HepG2 (cell line): ENCODE measurements around the gene CYP2W1. TPM values are rescaled to one million over a fixed set of nuclear protein-coding genes. Genes with fewer than 3 reads are reported as not detected.

Source experiments
- AHR ChIP-seq: IDR thresholded peaks from 2 replicates; pipeline ENCODE4 v1.6.1; 2018; ENCODE audit warnings: missing genetic modification reagents, missing compliant biosample characterization
- ATF1 ChIP-seq: IDR thresholded peaks from 2 replicates; pipeline ENCODE4 v1.6.1; 2016; ENCODE audit warnings: mild to moderate bottlenecking, control low read depth
- CEBPG ChIP-seq: IDR thresholded peaks from 2 replicates; pipeline ENCODE4 v1.6.1; 2016
- FOSL2 ChIP-seq: sonication (generic); formaldehyde crosslinking; IDR thresholded peaks from 2 replicates; pipeline ENCODE4 v1.4.0; 2020; ENCODE audit warnings: missing genetic modification reagents
- KLF12 ChIP-seq: sonication (generic); formaldehyde crosslinking; IDR thresholded peaks from 2 replicates; pipeline ENCODE4 v1.4.0; 2020; ENCODE audit warnings: missing genetic modification reagents, borderline replicate concordance
- MAFF ChIP-seq: IDR thresholded peaks from 2 replicates; pipeline ENCODE4 v1.6.1; 2011; ENCODE audit warnings: low read depth, low read length, improper control_type of control experiment
- NFIC ChIP-seq: IDR thresholded peaks from 2 replicates; pipeline ENCODE4 v1.6.1; 2012; ENCODE audit warnings: mild to moderate bottlenecking, low read length, inconsistent platforms
- NFKBIZ ChIP-seq: IDR thresholded peaks from 2 replicates; pipeline ENCODE4 v1.6.1; 2018; ENCODE audit warnings: missing genetic modification reagents, missing compliant biosample characterization
- RCOR2 ChIP-seq: IDR thresholded peaks from 2 replicates; pipeline ENCODE4 v1.6.1; 2016; ENCODE audit warnings: missing biosample characterization, missing genetic modification reagents
- RELA ChIP-seq: sonication (generic); formaldehyde crosslinking; IDR thresholded peaks from 2 replicates; pipeline ENCODE4 v1.4.0; 2020; ENCODE audit warnings: missing genetic modification reagents
- RFXAP ChIP-seq: sonication (generic); formaldehyde crosslinking; IDR thresholded peaks from 2 replicates; pipeline ENCODE4 v1.4.0; 2020; ENCODE audit warnings: missing genetic modification reagents, borderline replicate concordance
- RXRB ChIP-seq: IDR thresholded peaks from 2 replicates; pipeline ENCODE4 v1.6.1; 2016; ENCODE audit warnings: borderline replicate concordance, missing genetic modification reagents, missing compliant biosample characterization
- SUZ12 ChIP-seq: fragments of 150-350 bp; IDR thresholded peaks from 2 replicates; pipeline ENCODE4 v1.6.1; 2014; ENCODE audit warnings: low read depth, low read length
- ZBTB7A ChIP-seq: sonication (generic); formaldehyde crosslinking; IDR thresholded peaks from 2 replicates; pipeline ENCODE4 v1.8.0; 2022; ENCODE audit warnings: mild to moderate bottlenecking, missing genetic modification reagents
- ZC3H4 ChIP-seq: sonication (generic); formaldehyde crosslinking; IDR thresholded peaks from 2 replicates; pipeline ENCODE4 v1.4.0; 2020; ENCODE audit warnings: missing genetic modification reagents, borderline replicate concordance
- ZNF230 ChIP-seq: sonication (generic); formaldehyde crosslinking; IDR thresholded peaks from 2 replicates; pipeline ENCODE4 v1.4.0; 2020; ENCODE audit warnings: mild to moderate bottlenecking, missing genetic modification reagents
- ZNF234 ChIP-seq: sonication (generic); formaldehyde crosslinking; conservative IDR thresholded peaks from 2 replicates; pipeline ENCODE4 v1.5.1; 2020; ENCODE audit warnings: mild to moderate bottlenecking, missing genetic modification reagents
- ZNF563 ChIP-seq: sonication (generic); formaldehyde crosslinking; IDR thresholded peaks from 2 replicates; pipeline ENCODE4 v1.8.0; 2022; ENCODE audit warnings: mild to moderate bottlenecking, moderate library complexity, missing genetic modification reagents
- ZSCAN9 ChIP-seq: IDR thresholded peaks from 2 replicates; pipeline ENCODE4 v1.6.1; 2016; ENCODE audit warnings: borderline replicate concordance
- polyA plus RNA-seq, 8 experiments: library from polyadenylated mRNA; depleted of rRNA in 3 of 8; stranded (reverse) in 7 of 8; unstranded in 1 of 8; fragments of >200 nt; fragmentation: Illumina TruSeq in 4 of 8; extraction: Trizol in 4 of 8; gene quantifications; 2 replicates each; pipeline versions ENCODE4 v1.2.1 to v1.2.3, GENCODE V29; 2011 to 2016; ENCODE audit warnings: low read depth in 4 of 8, missing spikeins in 1 of 8, mixed read lengths in 1 of 8; ENCODE audit not compliant: insufficient read depth in 1 of 8
- total RNA-seq, 5 experiments: library from RNA; depleted of rRNA; stranded (reverse); fragments of >200 nt; fragmentation: Illumina TruSeq; extraction: Trizol; gene quantifications; 2 replicates each; pipeline ENCODE4 v1.2.3, GENCODE V29; 2016; ENCODE audit warnings: low read depth in 1 of 5
- TF ChIP-seq, protein P1 (sequence below): sonication (generic); formaldehyde crosslinking; IDR thresholded peaks from 2 replicates; pipeline ENCODE4 v1.5.0; 2020; ENCODE audit warnings: missing genetic modification reagents
- TF ChIP-seq, protein P2 (sequence below): sonication (generic); formaldehyde crosslinking; IDR thresholded peaks from 2 replicates; pipeline ENCODE4 v1.4.0; 2020; ENCODE audit warnings: missing genetic modification reagents
- TF ChIP-seq, protein P3 (sequence below): sonication (generic); formaldehyde crosslinking; IDR thresholded peaks from 2 replicates; pipeline ENCODE4 v1.4.0; 2020; ENCODE audit warnings: mild to moderate bottlenecking, low read depth, missing genetic modification reagents
- TF ChIP-seq, protein P4 (sequence below): IDR thresholded peaks from 2 replicates; pipeline ENCODE4 v1.6.1; 2016; ENCODE audit warnings: low read depth, control low read depth

The CYP2W1 gene
- total and polyA plus RNA-seq, 2 of the 13 experiments (the other 11 are each of a cell fraction or from before 2014, with no cell fraction given), result 19.5 to 31.7 TPM

DNA sequence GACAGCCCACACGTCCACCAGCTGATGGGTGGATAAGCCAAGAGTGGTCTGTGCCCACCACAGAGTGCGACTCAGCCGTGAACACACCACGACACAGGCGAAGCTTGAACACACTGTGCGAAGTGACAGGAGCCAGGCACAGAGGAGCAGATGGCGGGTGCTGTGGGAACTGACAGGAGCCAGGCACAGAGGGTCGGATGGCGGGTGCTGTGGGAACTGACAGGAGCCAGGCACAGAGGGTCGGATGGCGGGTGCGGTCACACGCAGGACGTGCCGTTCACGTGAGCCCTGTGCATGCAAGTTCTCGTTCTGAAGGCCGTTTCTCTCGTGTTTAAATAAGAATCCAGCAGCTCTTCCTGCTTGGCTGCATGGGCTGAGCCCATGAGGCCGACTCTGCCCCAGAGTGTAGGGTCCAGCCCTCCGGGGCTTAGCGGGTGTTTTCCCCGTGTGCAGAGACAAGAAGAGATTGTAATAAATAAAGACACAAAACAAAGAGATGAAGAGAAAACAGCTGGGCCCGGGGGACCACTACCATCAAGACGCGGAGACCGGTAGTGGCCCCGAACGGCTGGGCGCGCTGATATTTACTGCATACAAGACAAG is 22.6 kb upstream of the CYP2W1 start (continued):
- peak; percentile 87 for TF ChIP-seq ZBTB7A (CRISPR knock-in tag)
- no peak for TF ChIP-seq ZNF230 (CRISPR knock-in tag)
- TF ChIP-seq RXRB (CRISPR knock-in tag), result peak; percentile 43; the same call in 1 of the 2 replicates
- no peak for TF ChIP-seq RCOR2 (CRISPR knock-in tag)
- TF ChIP-seq, protein P1, sequence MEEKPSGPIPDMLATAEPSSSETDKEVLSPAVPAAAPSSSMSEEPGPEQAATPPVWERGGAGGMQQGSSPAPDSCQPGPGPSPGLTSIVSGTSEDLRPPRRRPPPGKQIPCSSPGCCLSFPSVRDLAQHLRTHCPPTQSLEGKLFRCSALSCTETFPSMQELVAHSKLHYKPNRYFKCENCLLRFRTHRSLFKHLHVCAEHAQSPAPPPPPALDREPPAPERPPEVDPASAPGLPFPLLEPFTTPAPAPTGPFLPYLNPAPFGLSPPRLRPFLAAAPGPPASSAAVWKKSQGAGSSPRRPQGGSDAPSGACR (CRISPR knock-in tag), result peak; percentile 64; the same call in 1 of the 2 replicates
- no peak for TF ChIP-seq NFIC
- TF ChIP-seq ZC3H4 (CRISPR knock-in tag), result no peak
- TF ChIP-seq, protein P2, sequence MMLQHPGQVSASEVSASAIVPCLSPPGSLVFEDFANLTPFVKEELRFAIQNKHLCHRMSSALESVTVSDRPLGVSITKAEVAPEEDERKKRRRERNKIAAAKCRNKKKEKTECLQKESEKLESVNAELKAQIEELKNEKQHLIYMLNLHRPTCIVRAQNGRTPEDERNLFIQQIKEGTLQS (CRISPR knock-in tag), result no peak
- TF ChIP-seq, protein P3, sequence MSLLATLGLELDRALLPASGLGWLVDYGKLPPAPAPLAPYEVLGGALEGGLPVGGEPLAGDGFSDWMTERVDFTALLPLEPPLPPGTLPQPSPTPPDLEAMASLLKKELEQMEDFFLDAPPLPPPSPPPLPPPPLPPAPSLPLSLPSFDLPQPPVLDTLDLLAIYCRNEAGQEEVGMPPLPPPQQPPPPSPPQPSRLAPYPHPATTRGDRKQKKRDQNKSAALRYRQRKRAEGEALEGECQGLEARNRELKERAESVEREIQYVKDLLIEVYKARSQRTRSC (CRISPR knock-in tag), result no peak
- TF ChIP-seq ZNF234 (CRISPR knock-in tag), result no peak
- TF ChIP-seq ZNF563 (CRISPR knock-in tag), result peak; percentile 80
- no peak for TF ChIP-seq SUZ12
- no peak for TF ChIP-seq MAFF
- 0 out of 2 replicates have a peak, but pooled peaks have one; percentile 25 for TF ChIP-seq AHR (CRISPR knock-in tag)
- no peak for TF ChIP-seq KLF12
- no peak for TF ChIP-seq RELA
- TF ChIP-seq CEBPG (CRISPR knock-in tag), result no peak
- TF ChIP-seq ZSCAN9 (CRISPR knock-in tag), result 0 out of 2 replicates have a peak, but pooled peaks have one; percentile 22
- TF ChIP-seq RFXAP (CRISPR knock-in tag), result no peak
- no peak for TF ChIP-seq NFKBIZ
- no peak; the same call in 1 of the 2 replicates for TF ChIP-seq FOSL2 (CRISPR knock-in tag)
- TF ChIP-seq ATF1 (CRISPR knock-in tag), result no peak
- TF ChIP-seq, protein P4, sequence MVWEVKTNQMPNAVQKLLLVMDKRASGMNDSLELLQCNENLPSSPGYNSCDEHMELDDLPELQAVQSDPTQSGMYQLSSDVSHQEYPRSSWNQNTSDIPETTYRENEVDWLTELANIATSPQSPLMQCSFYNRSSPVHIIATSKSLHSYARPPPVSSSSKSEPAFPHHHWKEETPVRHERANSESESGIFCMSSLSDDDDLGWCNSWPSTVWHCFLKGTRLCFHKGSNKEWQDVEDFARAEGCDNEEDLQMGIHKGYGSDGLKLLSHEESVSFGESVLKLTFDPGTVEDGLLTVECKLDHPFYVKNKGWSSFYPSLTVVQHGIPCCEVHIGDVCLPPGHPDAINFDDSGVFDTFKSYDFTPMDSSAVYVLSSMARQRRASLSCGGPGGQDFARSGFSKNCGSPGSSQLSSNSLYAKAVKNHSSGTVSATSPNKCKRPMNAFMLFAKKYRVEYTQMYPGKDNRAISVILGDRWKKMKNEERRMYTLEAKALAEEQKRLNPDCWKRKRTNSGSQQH (CRISPR knock-in tag), result 0 out of 2 replicates have a peak, but pooled peaks have one; percentile 48
